GM12878 (cell line): ENCODE data around the gene SMTNL1. TPM values are rescaled to one million over a fixed set of nuclear protein-coding genes. Genes with fewer than 3 reads are reported as not detected.

Experiments
- CBX5 ChIP-seq: sonication (generic); IDR thresholded peaks from 2 replicates; pipeline ENCODE4 v1.6.1; 2016; ENCODE audit warnings: low read depth, moderate library complexity, mild to moderate bottlenecking, inconsistent platforms
- CEBPB ChIP-seq, 2 experiments: fragments of 150-350 bp in 1 of 2; IDR thresholded peaks; 2 replicates each; pipeline ENCODE4 v1.6.1; 2012 to 2014; ENCODE audit warnings: low read depth in 2 of 2, low read length in 2 of 2, borderline replicate concordance in 1 of 2, inconsistent platforms in 1 of 2
- CHD4 ChIP-seq: fragments of 200-600 bp; sonication (generic); IDR thresholded peaks from 2 replicates; pipeline ENCODE4 v1.6.1; 2016; ENCODE audit warnings: mild to moderate bottlenecking
- DPF2 ChIP-seq: fragments of 450-650 bp; IDR thresholded peaks from 2 replicates; pipeline ENCODE4 v1.6.1; 2017; ENCODE audit warnings: mild to moderate bottlenecking
- ETV6 ChIP-seq, 2 experiments: fragments of 450-650 bp in 1 of 2; IDR thresholded peaks in 1 of 2; conservative IDR thresholded peaks in 1 of 2; 2 replicates each; pipeline ENCODE4 v1.6.1; 2014; ENCODE audit warnings: antibody characterized with exemption in 1 of 2, borderline replicate concordance in 1 of 2, low read depth in 1 of 2, mild to moderate bottlenecking in 1 of 2, moderate library complexity in 1 of 2
- HDAC2 ChIP-seq: fragments of 200-600 bp; sonication (generic); IDR thresholded peaks from 2 replicates; pipeline ENCODE4 v1.6.1; 2017
- MAX ChIP-seq: IDR thresholded peaks from 2 replicates; pipeline ENCODE4 v1.6.1; 2012; ENCODE audit warnings: low read depth, low read length, improper control_type of control experiment
- MEF2A ChIP-seq: IDR thresholded peaks from 2 replicates; pipeline ENCODE4 v1.6.1; 2011; ENCODE audit warnings: low read depth, mild to moderate bottlenecking, low read length, moderate library complexity; ENCODE audit not compliant: insufficient read depth
- MTA2 ChIP-seq: fragments of 450-650 bp; IDR thresholded peaks from 2 replicates; pipeline ENCODE4 v1.6.1; 2016; ENCODE audit warnings: low read depth, mild to moderate bottlenecking, moderate library complexity
- MYC ChIP-seq: IDR thresholded peaks from 2 replicates; pipeline ENCODE4 v1.6.1; 2011; ENCODE audit warnings: mild to moderate bottlenecking, low read length, moderate library complexity, inconsistent platforms; ENCODE audit not compliant: insufficient read depth, insufficient replicate concordance, insufficient read length, severe bottlenecking
- NBN ChIP-seq: fragments of 450-650 bp; IDR thresholded peaks from 2 replicates; pipeline ENCODE4 v1.6.1; 2016
- NRF1 ChIP-seq: conservative IDR thresholded peaks from 2 replicates; pipeline ENCODE4 v1.6.1; 2011; ENCODE audit warnings: mild to moderate bottlenecking, low read depth, low read length, improper control_type of control experiment
- PAX5 ChIP-seq: IDR thresholded peaks from 2 replicates; pipeline ENCODE4 v1.6.1; 2011; ENCODE audit warnings: low read depth, low read length, borderline replicate concordance
- PAX8 ChIP-seq: fragments of 450-650 bp; IDR thresholded peaks from 2 replicates; pipeline ENCODE4 v1.6.1; 2017; ENCODE audit warnings: mild to moderate bottlenecking, moderate library complexity
- RELB ChIP-seq: fragments of 450-650 bp; IDR thresholded peaks from 2 replicates; pipeline ENCODE4 v1.6.1; 2017; ENCODE audit warnings: low read depth, mild to moderate bottlenecking, moderate library complexity
- RUNX3 ChIP-seq: IDR thresholded peaks from 2 replicates; pipeline ENCODE4 v1.6.1; 2012; ENCODE audit warnings: low read length, inconsistent platforms
- SMAD1 ChIP-seq: fragments of 450-650 bp; IDR thresholded peaks from 2 replicates; pipeline ENCODE4 v1.6.1; 2018; ENCODE audit warnings: mild to moderate bottlenecking, low read depth; ENCODE audit not compliant: partially characterized antibody
- SMC3 ChIP-seq: IDR thresholded peaks from 2 replicates; pipeline ENCODE4 v1.6.1; 2011; ENCODE audit warnings: low read length, improper control_type of control experiment, borderline replicate concordance
- STAT1 ChIP-seq: fragments of 450-650 bp; conservative IDR thresholded peaks from 2 replicates; pipeline ENCODE4 v1.6.1; 2014; ENCODE audit warnings: antibody characterized with exemption, mild to moderate bottlenecking
- SUPT20H ChIP-seq: IDR thresholded peaks from 2 replicates; pipeline ENCODE4 v1.6.1; 2011; ENCODE audit warnings: low read depth, mild to moderate bottlenecking, low read length, moderate library complexity, borderline replicate concordance; ENCODE audit not compliant: control insufficient read depth
- TARDBP ChIP-seq: IDR thresholded peaks from 2 replicates; pipeline ENCODE4 v1.6.1; 2016; ENCODE audit warnings: borderline replicate concordance
- WRNIP1 ChIP-seq: IDR thresholded peaks from 2 replicates; pipeline ENCODE4 v1.6.1; 2011; ENCODE audit warnings: low read depth, low read length, improper control_type of control experiment, borderline replicate concordance
- YY1 ChIP-seq: IDR thresholded peaks from 2 replicates; pipeline ENCODE4 v1.6.1; 2011; ENCODE audit warnings: low read depth, mild to moderate bottlenecking, low read length
- ZNF207 ChIP-seq: fragments of 450-650 bp; IDR thresholded peaks from 2 replicates; pipeline ENCODE4 v1.6.1; 2014; ENCODE audit warnings: antibody characterized with exemption, mild to moderate bottlenecking, borderline replicate concordance
- ZZZ3 ChIP-seq: IDR thresholded peaks from 2 replicates; pipeline ENCODE4 v1.6.1; 2011; ENCODE audit warnings: low read depth; ENCODE audit not compliant: control insufficient read depth, insufficient read length
- polyA plus RNA-seq, 11 experiments: library from polyadenylated mRNA; depleted of rRNA in 4 of 11; unstranded in 6 of 11; stranded (reverse) in 5 of 11; fragments of >200 nt; fragmentation: Nextera tagmentation in 4 of 11; fragmentation: Illumina TruSeq in 1 of 11; extraction: Ambion mirVana in 4 of 11; extraction: Trizol in 1 of 11; gene quantifications; 1 replicate in 1 of 11; 2 replicates in 10 of 11; pipeline versions ENCODE4 v1.2.1 to v1.2.3, GENCODE V29; 2011 to 2016; ENCODE audit warnings: inconsistent platforms in 2 of 11, missing spikeins in 2 of 11, low read depth in 1 of 11
- total RNA-seq, 4 experiments: library from RNA; depleted of rRNA in 3 of 4; stranded (reverse); fragments of >200 nt in 3 of 4; fragmentation: Illumina TruSeq in 1 of 4; extraction: Trizol in 1 of 4; gene quantifications; 2 replicates each; pipeline versions ENCODE4 v1.2.1 to v1.2.3, GENCODE V29; 2013 to 2021
- TF ChIP-seq, protein P1 (sequence below): fragments of 450-650 bp; IDR thresholded peaks from 2 replicates; pipeline ENCODE4 v1.6.1; 2017; ENCODE audit warnings: mild to moderate bottlenecking

Gene SMTNL1
- total and polyA plus RNA-seq, 10 of the 15 experiments (the other 5 are each of a cell fraction or from before 2014, with no cell fraction given) = 0.06 to 0.17 (median 0.10) TPM; not detected in 7

DNA sequence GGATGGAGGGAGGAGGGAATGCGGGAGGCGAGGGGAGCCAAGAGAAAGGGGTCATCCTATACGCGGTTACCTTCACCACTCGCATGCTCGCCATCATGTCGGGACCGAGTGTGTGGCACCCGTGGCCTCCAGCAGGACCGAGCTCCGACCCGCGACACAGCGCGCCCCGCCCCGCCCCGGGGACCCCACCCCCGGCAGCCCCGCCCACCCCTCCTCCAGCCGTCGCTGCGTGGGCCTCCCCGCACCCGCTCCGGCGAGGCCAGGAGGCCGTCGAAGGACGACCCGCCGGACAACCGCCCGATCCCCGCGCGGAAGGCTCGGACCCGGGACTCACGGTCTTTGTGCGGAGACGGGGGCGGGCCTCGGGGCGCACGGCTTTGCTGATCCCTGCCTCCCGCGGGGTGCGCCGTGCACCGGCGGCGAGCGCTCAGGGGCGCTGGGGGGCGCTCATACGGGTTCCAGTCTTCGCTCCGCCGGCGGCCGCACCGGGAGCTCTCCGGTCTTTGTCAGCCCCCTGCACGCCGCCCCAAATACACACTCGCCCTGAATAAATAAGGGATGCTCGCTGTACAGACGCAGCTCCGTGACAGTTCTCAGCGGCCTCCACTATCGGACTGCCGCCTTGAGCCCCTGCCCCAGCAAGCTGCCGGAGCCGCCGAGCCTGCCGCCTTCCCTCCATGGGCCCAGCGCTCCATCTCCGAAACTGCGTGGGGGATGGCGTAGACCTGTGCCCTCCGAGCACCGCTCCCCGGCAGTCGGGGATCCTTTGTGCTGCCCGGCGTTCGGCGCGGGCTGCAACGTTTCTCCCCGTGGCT lies 30.3 kb downstream of the SMTNL1 start, which contains the start of gene UBE2L6 (continued):
- TF ChIP-seq CBX5 (0 out of 2 replicates have a peak, but pooled peaks have one; percentile 39), TARDBP (no peak), YY1 (no peak), HDAC2 (0 out of 2 replicates have a peak, but pooled peaks have one; percentile 60), SUPT20H (no peak), RUNX3 (no peak), STAT1 (no peak), PAX5 (no peak), WRNIP1 (no peak), ETV6 (conservative IDR thresholded peaks at IDR 0.05 in 1 of 2, IDR thresholded peaks at IDR 0.05 in 1 of 2; ENCODE audit: borderline replicate concordance in 1 of 2, low read depth in 1 of 2) (no peak), MTA2 (no peak), MAX (no peak; the same call in 1 of the 2 replicates), ZNF207 (no peak), DPF2 (peak; percentile 59; the same call in 1 of the 2 replicates), CHD4 (no peak), NRF1 (no peak), NBN (peak; percentile 49; the same call in 1 of the 2 replicates), SMC3 (no peak), RELB (no peak), ZZZ3 (no peak), MEF2A (no peak), SMAD1 (no peak), CEBPB (IDR thresholded peaks at IDR 0.05; ENCODE audit: borderline replicate concordance in 1 of 2, low read depth in 2 of 2, low read length in 2 of 2) (no peak), MYC (no peak), PAX8 (no peak)
- TF ChIP-seq, protein P1, sequence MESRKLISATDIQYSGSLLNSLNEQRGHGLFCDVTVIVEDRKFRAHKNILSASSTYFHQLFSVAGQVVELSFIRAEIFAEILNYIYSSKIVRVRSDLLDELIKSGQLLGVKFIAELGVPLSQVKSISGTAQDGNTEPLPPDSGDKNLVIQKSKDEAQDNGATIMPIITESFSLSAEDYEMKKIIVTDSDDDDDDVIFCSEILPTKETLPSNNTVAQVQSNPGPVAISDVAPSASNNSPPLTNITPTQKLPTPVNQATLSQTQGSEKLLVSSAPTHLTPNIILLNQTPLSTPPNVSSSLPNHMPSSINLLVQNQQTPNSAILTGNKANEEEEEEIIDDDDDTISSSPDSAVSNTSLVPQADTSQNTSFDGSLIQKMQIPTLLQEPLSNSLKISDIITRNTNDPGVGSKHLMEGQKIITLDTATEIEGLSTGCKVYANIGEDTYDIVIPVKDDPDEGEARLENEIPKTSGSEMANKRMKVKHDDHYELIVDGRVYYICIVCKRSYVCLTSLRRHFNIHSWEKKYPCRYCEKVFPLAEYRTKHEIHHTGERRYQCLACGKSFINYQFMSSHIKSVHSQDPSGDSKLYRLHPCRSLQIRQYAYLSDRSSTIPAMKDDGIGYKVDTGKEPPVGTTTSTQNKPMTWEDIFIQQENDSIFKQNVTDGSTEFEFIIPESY = no peak
